Activated T-cell treated with anti-CD3 and anti-CD28 coated beads for 4 hours (primary cell): ENCODE data around the gene MRRF.
A peak's percentile ranks its signal among the peaks of the same experiment; 100 is the strongest.

Experiments
- DNase-seq: peaks from one replicate; pipeline ENCODE4 v3.0.0-alpha.2; 2020

MRRF gene, protein sequence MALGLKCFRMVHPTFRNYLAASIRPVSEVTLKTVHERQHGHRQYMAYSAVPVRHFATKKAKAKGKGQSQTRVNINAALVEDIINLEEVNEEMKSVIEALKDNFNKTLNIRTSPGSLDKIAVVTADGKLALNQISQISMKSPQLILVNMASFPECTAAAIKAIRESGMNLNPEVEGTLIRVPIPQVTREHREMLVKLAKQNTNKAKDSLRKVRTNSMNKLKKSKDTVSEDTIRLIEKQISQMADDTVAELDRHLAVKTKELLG

GRCh38 chr9:122264360-122265148 is at the start of gene MRRF, which contains the start of gene RBM18:
TSS of gene MRRF (plus strand) at chr9:122264882. CDS start at chr9:122270892, 6,010 bp downstream.
TSS of gene RBM18 (minus strand) at chr9:122264840. CDS start at chr9:122261492, 3,348 bp downstream.
- DNase-seq: peak; percentile 86

DNA sequence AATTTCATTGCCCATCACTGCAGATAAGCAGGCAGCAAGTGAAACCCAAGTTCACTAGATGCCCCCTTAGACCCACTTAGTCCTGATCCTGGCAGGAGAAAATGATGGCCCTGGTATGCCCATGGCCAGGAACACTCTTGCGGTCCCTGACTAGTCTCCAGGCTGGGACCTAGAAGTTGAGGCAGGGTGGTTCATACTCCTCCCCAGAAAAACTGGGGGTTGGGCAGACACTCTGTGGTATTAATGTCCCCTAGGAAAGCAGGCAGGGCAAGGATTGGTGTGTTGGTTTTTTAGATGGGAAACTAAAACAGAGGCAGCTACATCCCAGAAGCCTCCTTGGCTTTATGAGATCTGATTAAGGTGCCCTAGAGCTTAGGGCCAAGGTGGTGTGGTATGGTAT is 49.0 kb upstream of the MRRF start:
- no peak for DNase-seq

DNA sequence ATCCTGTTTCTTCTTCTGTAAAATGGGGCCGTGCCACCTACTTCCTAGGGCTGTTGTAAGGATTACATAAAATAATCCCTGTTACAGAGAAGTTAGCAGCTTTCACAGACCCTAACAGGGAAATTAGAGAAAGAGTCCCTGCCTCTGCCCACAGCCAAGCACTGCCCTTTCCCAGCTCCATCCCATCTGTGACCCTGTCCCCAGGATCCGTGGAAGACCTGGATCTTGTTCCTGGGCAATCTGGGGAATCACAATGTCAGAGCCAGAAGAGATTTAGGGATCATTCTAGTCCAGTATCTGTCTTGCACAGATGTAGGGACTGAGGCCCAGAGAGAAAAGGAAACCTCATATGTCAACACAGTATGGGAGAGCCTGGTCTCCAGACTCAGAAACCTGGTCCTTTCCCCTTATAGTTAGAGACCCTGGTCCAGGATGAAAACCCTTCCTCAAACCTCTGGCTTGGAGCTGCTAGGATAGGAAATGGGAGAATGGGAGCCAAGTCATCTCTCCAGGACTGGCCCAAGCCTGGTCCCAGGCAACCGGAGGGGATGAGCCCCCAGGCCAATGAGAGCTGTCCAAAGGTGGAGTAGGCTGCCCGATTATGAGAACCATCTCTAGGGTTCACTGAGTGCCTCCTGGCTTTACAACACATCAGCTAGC is 48.4 kb upstream of the MRRF start:
- DNase-seq: no peak

DNA sequence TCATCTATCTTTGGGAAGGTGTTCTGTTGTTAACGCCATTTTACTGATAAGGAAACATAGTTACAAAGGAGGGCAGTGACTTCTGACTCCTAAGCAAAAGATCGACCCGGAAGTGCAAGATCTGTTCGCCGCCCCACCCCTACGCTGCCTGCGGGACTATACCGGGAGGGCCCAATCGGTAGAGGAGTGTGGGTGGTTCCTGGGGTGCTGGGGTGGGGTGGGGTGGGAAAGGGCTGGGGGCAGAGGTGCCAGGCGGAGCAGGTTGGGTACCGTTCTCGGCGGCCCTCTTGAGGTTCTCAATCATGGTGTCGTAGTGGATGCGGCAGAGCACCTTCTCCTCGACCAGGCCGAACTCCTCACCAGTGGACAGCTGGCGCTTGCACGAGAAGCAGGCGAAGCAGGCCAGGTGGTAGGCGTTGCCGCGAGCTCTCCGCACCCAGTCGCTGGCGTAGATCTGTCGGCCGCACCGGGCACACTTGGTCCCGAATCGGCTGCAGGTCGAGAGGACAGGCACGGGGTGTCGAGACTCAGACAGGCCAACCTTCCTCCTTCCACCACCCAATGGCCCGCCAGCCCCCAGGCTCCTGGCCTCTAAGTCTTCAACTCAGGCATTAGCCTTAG is 47.8 kb upstream of the MRRF start:
- DNase-seq: no peak

GRCh38 chr9:122217640-122218039 is 47.0 kb upstream of the MRRF start:
- no peak for DNase-seq

GRCh38 chr9:122218071-122218934 is 46.4 kb upstream of the MRRF start:
- DNase-seq: no peak

DNA sequence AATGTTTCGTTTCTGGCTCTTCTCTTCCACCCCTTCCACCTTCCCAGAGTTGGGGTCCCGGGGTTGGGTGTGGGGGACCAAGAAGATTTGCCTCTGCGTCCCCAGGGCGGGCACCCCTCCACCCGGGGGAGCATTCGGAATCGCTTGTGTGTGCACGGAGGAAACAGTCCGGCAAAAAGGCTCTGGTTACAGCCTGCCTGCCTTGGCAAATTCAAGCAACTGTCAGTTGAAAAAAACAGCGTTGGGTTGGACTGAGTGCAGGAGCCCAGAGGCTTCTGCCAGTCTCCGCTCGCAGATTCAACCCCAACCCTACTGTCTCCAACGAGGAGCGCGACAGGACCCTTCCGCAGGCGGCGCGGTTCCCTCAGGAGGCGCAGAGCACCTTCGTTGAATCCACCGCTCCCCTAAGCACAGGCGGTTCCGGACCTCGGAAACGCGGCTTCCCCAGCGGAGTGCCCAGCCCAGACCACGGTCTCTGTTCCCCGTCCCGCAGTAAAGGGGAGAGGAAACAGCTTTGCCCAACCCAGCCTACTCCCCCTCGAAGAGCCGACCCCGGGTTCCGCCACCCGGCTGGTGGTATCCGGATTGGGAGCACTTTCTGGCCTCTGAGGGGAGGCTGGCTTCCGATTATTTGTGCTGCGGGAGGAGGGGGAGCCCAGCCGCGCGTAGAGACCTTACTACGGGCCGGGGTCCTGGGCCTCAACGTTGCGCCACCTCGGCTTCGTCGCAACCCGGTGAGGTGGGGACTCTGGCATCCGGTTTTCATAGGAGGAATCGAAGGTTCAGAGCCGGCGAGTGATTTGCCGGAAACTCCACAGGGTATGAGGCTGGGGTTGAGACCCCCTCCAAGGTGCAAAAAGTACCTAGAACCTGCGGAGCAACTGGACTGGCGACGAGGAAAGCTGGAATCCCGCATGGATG is 45.5 kb upstream of the MRRF start:
- DNase-seq: no peak

DNA sequence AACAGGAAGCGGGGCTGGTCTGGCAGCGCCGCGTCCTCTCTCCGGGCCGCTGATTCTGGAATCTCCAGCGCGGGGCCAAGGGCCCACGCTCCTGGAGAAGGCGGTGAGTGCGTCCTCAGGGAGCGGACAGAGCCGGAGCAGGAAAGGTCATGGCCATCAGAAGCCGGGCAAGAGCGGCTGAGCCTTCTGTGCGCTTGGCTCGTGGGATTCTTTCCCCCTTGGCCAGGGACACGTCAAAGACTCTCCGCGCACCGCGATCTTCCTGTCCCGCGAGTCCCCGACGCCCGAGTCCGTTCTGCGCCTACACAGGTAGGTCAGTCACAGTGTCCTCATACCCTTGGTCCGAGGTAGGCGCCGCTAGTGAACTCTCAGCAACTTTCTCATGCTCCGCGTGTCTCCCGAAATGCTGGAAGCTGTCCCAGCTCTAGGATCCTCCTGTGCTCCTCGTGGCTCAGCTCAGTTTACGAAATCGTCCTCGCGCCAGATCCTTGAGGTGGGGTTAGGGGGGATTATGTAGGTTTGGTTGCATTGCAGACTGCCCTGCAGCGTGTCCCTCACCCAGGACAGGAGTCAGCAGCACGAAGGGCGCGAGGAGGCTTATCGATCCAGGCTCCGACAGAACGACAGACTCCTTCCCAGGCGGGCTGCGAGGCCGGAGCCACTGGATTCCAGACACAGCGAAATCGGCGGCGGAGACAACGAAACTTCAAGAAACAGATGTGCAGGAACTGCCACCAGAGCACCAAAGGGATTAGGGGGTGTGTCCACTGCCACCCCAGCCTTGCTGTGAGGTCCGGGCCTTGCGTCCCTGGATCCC is 44.6 kb upstream of the MRRF start:
- DNase-seq: no peak

GRCh38 chr9:122220673-122221182 is 44.0 kb upstream of the MRRF start:
- DNase-seq: no peak

- no peak for DNase-seq
Observed at GRCh38 chr9:122221183-122221811, 43.4 kb upstream of the MRRF start.

- no peak for DNase-seq
Observed at GRCh38 chr9:122222791-122223190, 41.9 kb upstream of the MRRF start.

GRCh38 chr9:122223435-122223834 is 41.2 kb upstream of the MRRF start:
- DNase-seq: no peak

GRCh38 chr9:122225312-122226141 is 39.2 kb upstream of the MRRF start:
- DNase-seq: no peak

- no peak for DNase-seq
Observed at GRCh38 chr9:122226142-122226757, 38.4 kb upstream of the MRRF start.

DNA sequence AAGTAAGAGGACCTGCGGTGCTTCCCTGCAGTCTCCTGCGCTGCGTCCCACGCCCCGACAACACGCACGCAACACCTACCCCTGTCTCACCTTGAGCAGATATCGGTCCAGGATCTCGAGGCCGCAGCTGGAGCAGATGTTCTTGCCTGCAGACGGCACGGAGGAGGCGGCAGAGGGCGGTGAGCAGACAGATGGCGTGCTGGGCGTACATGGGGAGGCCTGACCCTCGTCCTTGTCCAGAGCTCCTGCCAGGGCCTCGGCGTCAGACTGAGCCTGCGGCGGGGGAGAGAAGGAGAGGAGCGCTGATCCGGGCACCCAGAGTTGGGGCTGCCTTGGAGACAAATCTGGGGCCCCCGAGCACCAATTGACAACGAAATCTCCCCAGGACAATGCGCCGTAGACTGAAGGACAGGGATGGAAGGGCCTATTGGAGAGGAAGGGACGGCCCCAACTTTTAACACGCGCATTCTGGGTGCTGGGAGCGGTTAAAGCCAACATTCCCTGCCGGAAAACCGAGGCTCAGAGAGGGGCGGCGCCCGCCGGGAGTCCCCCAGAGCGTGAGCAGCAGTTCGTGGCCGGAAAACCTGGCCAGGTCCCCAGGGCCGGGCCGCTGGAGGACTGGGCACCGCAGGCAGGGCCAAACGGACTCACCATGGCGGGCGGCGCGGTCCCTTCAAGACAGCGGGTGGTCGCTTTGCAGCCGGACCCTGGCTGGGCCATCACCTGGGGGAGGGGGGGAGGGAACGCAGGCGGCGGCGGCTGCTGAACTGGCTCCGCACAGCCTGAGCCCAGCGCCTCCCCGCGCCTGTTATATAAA is 37.7 kb upstream of the MRRF start:
- no peak for DNase-seq

DNA sequence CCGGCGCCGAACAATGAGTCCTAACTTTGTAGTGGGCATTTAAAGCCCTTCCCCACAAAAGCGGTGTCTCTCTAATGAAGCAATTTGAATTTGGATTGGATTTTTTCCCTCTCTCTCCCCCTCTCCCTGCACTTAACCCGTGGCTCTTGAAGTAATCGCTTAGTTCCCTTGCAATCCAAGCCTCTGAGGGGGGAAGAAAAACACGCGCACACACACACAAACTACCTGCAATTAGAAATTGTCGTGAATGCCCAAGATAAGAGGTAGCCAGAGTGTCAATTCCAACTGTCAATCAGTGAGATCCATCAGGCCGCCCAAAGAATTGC is 37.1 kb upstream of the MRRF start:
- no peak for DNase-seq

DNA sequence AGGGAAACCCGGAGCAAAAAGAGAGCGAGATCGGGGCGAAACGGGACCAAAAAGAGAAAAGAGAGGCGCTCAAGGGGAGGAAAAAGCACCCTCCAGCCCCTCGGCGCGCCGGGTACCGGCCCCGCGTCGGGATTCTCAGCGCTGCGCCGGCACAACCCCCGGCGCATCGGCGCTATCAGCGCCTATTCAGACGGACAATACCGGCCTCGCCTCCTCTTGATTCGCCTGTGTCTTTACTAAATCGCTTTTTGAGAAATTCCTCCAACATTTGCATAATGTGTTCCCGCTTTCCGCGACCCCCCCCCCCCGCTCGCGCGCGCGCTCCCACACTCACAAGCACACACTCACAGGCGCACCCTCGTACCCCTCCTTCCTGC is 36.5 kb upstream of the MRRF start:
- DNase-seq: no peak
